Measurements from ENCODE around the gene RNF207. TPM values are rescaled to one million over a fixed set of nuclear protein-coding genes. Genes with fewer than 3 reads are reported as not detected.

The RNF207 gene
- total and polyA plus RNA-seq, 2 of the 13 experiments (the other 11 are each of a cell fraction or from before 2014, with no cell fraction given) = 9.8 to 15.9 TPM

DNA sequence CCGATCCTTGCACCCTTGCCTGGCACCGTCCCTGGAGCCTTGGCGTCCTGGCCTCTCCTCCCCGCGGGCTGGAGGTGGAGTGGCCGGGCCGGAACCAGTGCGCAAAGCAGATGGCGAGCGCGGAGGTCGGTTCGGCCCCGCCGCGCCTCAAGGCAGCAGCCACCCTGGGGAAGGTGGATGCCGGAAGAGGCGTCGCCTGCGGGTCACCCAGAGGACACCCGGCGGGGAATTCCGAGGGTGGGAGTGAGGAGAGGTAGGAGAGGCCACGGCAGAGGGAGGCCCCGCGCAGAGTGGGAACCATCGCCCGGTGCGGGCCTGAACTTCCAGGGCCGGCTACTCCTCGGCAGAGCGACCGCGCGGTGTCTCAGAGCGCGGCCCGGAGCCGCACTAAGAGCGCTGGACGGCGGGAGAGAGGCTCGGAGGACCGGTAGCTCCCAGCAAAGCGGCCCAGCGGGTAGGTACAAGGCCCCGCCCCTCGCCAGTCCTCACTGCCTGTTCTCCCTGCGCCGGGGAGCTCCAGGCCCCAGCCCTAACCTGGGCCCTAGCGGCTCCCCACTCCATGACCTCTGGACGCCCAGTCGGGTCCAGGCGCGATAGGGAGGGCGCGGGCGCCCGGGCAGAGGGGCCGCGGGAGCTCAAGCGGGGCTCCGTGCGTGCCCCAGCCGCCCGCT, at the start of gene RNF207 (continued):
- TF ChIP-seq BRD4 (CRISPR knock-in tag; IDR thresholded peaks at IDR 0.05) (peak; percentile 84), SYNCRIP (IDR thresholded peaks at IDR 0.05; ENCODE audit: insufficient read depth, low read depth, low read length) (no peak), ZBTB25 (CRISPR knock-in tag; IDR thresholded peaks at IDR 0.05) (peak; percentile 74; the same call in 1 of the 2 replicates), MXD4 (CRISPR knock-in tag; IDR thresholded peaks at IDR 0.05) (peak; percentile 65; the same call in 1 of the 2 replicates), HNF4G (IDR thresholded peaks at IDR 0.05; ENCODE audit: borderline replicate concordance, low read depth, low read length) (no peak), HNF4G (CRISPR knock-in tag; IDR thresholded peaks at IDR 0.05; ENCODE audit: borderline replicate concordance, low read depth) (no peak; the same call in 1 of the 2 replicates), PBX2 (CRISPR knock-in tag; IDR thresholded peaks at IDR 0.05) (no peak), SRY (CRISPR knock-in tag; IDR thresholded peaks at IDR 0.05) (peak; percentile 75; the same call in 1 of the 2 replicates), ZKSCAN5 (CRISPR knock-in tag; IDR thresholded peaks at IDR 0.05) (no peak), TOPORS (CRISPR knock-in tag; IDR thresholded peaks at IDR 0.05) (peak; percentile 54; the same call in 1 of the 2 replicates), CENPBD1 (CRISPR knock-in tag; IDR thresholded peaks at IDR 0.05; ENCODE audit: borderline replicate concordance, low read depth) (no peak), ETS1 (CRISPR knock-in tag; IDR thresholded peaks at IDR 0.05) (no peak), CREM (IDR thresholded peaks at IDR 0.05) (no peak), CREM (CRISPR knock-in tag; IDR thresholded peaks at IDR 0.05) (no peak), SP4 (CRISPR knock-in tag; IDR thresholded peaks at IDR 0.05) (peak; percentile 58; the same call in 1 of the 2 replicates), U2AF2 (IDR thresholded peaks at IDR 0.05; ENCODE audit: low read depth, low read length) (no peak), ZNF142 (CRISPR knock-in tag; IDR thresholded peaks at IDR 0.05) (no peak; the same call in 1 of the 2 replicates), ZNF24 (IDR thresholded peaks at IDR 0.05) (no peak), ZNF34 (CRISPR knock-in tag; IDR thresholded peaks at IDR 0.05; ENCODE audit: borderline replicate concordance) (0 out of 2 replicates have a peak, but pooled peaks have one; percentile 84), ZNF432 (CRISPR knock-in tag; IDR thresholded peaks at IDR 0.05; ENCODE audit: borderline replicate concordance) (no peak), TCF7 (IDR thresholded peaks at IDR 0.05; ENCODE audit: low read depth) (no peak)
